ENCODE results near the gene SIGLEC1.

The SIGLEC1 gene

GRCh38 chr20:3681352-3681930 lies 31.0 kb downstream of the SIGLEC1 start:
- Histone ChIP-seq H3K27ac (ENCODE audit: low read length) (no peak overlapping the region), H3K4me3 (ENCODE audit: low read length) (no peak overlapping the region), H3K79me2 (ENCODE audit: low read length) (no peaks in the 10 kb centered on the region), H3K36me3 (replicated peaks; ENCODE audit: low read depth, low read length) (no peaks in the 10 kb centered on the region), H3K9ac (ENCODE audit: low read length) (no peak overlapping the region), H3K9me3 (ENCODE audit: insufficient read depth, low read length) (no peaks in the 10 kb centered on the region), H3K4me1 (ENCODE audit: low read length) (peaks cover 4% of the 10 kb centered on the region), H2AFZ (ENCODE audit: low read depth, low read length) (no peak overlapping the region), H3K27me3 (ENCODE audit: low read depth, low read length) (0 out of 2 replicates have a peak, but pooled peaks cover 8% of the 10 kb centered on the region), H3K4me2 (ENCODE audit: low read length) (no peak overlapping the region), H4K20me1 (ENCODE audit: insufficient read depth, low read length) (no peaks in the 10 kb centered on the region)
- TF ChIP-seq EZH2phosphoT487 (IDR thresholded peaks at IDR 0.05; ENCODE audit: low read depth) = no peak
- TF ChIP-seq, protein P1, sequence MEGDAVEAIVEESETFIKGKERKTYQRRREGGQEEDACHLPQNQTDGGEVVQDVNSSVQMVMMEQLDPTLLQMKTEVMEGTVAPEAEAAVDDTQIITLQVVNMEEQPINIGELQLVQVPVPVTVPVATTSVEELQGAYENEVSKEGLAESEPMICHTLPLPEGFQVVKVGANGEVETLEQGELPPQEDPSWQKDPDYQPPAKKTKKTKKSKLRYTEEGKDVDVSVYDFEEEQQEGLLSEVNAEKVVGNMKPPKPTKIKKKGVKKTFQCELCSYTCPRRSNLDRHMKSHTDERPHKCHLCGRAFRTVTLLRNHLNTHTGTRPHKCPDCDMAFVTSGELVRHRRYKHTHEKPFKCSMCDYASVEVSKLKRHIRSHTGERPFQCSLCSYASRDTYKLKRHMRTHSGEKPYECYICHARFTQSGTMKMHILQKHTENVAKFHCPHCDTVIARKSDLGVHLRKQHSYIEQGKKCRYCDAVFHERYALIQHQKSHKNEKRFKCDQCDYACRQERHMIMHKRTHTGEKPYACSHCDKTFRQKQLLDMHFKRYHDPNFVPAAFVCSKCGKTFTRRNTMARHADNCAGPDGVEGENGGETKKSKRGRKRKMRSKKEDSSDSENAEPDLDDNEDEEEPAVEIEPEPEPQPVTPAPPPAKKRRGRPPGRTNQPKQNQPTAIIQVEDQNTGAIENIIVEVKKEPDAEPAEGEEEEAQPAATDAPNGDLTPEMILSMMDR (IDR thresholded peaks at IDR 0.05; ENCODE audit: low read depth, low read length) = no peak

- Histone ChIP-seq H3K9me3 (ENCODE audit: insufficient read depth, low read length) (no peaks in the 10 kb centered on the region), H3K4me1 (ENCODE audit: low read length) (peaks cover 4% of the 10 kb centered on the region), H3K4me2 (ENCODE audit: low read length) (no peak overlapping the region), H3K36me3 (replicated peaks; ENCODE audit: low read depth, low read length) (no peaks in the 10 kb centered on the region), H4K20me1 (ENCODE audit: insufficient read depth, low read length) (no peaks in the 10 kb centered on the region), H3K27me3 (ENCODE audit: low read depth, low read length) (peaks cover 12% of the 10 kb centered on the region), H3K79me2 (ENCODE audit: low read length) (no peaks in the 10 kb centered on the region), H2AFZ (ENCODE audit: low read depth, low read length) (no peak overlapping the region), H3K4me3 (ENCODE audit: low read length) (no peak overlapping the region), H3K9ac (ENCODE audit: low read length) (no peak overlapping the region), H3K27ac (ENCODE audit: low read length) (no peak overlapping the region)
- TF ChIP-seq, protein P1 (IDR thresholded peaks at IDR 0.05; ENCODE audit: low read depth, low read length) = no peak
- TF ChIP-seq EZH2phosphoT487 (IDR thresholded peaks at IDR 0.05; ENCODE audit: low read depth) = no peak
Measured at GRCh38 chr20:3680701-3681351, 31.6 kb downstream of the SIGLEC1 start.

DNA sequence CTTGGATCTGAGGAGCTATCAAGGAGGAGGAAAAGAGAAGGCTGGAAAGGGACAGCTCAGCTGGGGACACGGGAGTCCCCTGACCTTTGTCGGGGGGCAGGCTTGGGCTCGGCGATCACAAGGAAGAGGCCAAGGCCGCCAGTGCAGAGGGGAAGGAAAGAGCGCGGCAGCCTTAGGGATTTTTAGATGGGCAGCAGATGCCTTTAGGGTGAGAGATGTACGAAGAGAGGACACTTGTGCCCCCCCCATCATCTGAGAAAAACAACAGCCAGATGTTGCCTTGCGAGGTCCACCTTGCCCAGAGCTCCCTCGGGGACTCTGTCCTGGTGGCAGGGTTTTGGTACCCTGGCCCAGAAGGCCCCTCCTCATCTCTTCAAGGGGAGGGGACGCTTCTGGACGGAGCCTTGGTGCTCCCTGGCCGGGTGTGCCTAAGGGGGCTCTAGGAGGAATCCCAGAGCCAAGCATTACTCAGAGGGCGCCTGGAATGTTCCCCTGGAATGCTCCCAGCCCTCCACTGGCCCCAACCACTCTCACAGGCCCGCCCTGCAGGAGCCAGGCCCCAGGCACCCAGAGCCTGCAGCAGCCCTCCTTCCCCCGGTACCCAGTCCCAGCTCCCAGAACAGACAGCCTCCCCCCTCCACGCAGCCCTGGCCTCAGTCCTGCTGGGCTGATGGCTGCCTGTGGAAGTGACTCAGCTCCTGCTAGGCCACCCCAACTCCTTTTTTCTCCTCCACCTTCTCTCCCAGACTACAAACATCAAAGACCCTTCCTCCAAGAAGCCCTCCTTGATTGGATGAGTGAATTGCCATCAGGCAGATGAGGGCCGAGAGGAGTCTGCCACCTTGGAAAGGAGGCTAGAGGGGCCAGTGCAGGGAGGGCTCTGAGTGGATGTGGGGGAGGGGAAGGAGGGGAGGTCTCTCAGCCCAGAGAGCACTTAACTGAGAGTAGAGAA lies 32.4 kb downstream of the SIGLEC1 start:
- TF ChIP-seq EZH2phosphoT487 (IDR thresholded peaks at IDR 0.05; ENCODE audit: low read depth) = no peak
- TF ChIP-seq, protein P1 (IDR thresholded peaks at IDR 0.05; ENCODE audit: low read depth, low read length) = no peak
- Histone ChIP-seq H4K20me1 (ENCODE audit: insufficient read depth, low read length) (no peaks in the 10 kb centered on the region), H2AFZ (ENCODE audit: low read depth, low read length) (no peak overlapping the region), H3K4me2 (ENCODE audit: low read length) (no peak overlapping the region), H3K79me2 (ENCODE audit: low read length) (no peaks in the 10 kb centered on the region), H3K36me3 (replicated peaks; ENCODE audit: low read depth, low read length) (no peaks in the 10 kb centered on the region), H3K27ac (ENCODE audit: low read length) (no peak overlapping the region), H3K4me1 (ENCODE audit: low read length) (peaks cover 4% of the 10 kb centered on the region), H3K9ac (ENCODE audit: low read length) (no peak overlapping the region), H3K27me3 (ENCODE audit: low read depth, low read length) (peaks cover 20% of the 10 kb centered on the region), H3K4me3 (ENCODE audit: low read length) (no peak overlapping the region), H3K9me3 (ENCODE audit: insufficient read depth, low read length) (no peaks in the 10 kb centered on the region)
